NCI-H1694 (cell line): ENCODE results near the gene MEGF10.
"Not testable (repeated sequence)": the region's sequence is repeated elsewhere in the genome, so short reads cannot be mapped to it uniquely, and the experiment has no call there.

ENCODE experiments used
- DNase-seq: peaks from one replicate; lab custom pipeline; 2025; lab: John Stamatoyannopoulos, UW

The MEGF10 gene

DNA sequence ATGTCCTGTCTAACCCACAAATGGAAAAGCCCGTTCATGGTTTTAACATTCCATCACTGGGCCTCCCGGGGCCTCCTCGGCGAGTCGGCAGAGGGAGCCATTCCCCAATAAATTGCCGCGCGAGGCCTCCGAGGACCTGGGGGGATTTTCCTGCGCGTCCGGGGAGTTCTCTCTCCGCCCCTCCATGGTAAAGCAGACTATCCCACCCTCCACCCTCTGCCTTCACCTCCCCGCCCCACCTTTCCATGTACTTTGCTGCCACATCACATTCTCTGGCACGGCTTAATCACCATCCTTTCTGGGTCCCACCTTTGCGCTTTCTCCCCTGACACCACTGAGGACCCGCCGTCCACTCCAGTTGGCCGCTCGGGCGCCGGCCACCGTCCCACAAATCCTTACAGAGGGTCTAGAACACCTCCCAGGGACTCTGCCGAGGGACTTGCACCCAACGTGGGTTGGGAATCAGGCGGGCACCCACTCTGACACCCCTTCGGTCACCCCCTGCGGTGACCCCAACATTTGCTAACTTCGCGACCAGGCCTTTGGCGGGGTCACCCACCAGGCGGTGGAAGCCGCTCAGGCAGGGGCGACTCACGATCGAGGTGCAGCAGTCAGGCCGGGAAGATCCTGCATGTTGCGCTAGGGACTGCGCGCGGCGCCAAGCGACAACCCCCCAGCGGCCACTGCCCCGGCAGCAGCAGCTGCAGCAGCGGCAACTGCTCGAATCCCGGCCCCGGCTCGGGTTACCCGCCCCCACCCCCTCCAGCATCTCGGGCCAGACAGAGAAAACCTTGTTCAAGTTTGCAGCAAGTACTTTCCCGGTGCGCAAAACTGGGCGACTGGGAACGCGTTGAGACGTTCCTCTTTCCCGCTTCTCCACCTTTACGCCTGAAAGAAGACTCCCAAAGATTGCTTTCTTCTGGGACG, at the start of gene MEGF10:
Gene MEGF10, plus strand, starts transcription at position 778 of the 927 bp plus-strand sequence. CDS start 40,513 bp downstream, outside the sequence.
- no peak for DNase-seq

DNA sequence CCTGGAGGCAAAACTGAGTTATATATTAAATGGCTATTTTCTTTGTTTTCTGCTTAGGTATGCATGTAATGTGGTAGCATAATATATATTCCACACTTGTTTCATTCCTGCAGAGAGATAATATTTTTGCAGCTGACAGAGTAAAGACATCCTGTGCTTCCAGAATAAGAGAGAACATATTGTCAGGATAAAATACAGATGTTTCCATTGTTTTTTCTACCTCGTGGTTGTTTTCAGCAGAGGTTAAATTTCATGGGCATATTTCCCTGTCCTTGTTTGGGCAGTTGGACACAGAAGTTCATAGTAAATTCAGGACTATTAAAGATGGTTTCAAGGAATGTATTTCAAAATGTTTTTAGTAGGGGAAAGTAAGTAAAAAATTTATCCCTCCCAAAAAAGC, 47.6 kb upstream of the MEGF10 start:
- DNase-seq: no peak

DNA sequence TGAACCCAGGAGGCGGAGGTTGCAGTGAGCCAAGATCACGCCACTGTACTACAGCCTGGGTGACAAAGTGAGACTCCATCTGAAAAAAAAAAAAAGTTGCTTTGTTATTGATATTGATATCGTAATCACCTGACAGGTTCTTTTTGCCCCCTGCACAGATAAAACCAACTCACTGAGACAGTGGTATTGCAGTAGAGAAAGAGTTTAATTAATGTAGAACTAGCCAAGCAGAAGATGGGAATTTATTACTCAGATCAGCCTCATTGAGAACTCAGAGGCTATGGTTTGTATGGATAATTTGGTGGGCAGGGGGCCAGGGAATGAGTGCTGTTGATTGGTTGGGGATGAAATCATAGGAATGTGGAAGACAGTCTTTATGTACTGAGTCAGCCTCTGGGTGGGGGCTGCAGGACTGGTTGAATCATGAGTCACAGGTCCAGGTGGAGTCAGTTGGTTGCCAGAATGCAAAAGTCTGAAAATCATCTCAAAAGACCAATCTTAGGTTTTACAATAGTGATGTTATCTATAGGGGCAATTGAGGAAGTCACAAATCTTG, 35.8 kb upstream of the MEGF10 start:
- no peak for DNase-seq

DNA sequence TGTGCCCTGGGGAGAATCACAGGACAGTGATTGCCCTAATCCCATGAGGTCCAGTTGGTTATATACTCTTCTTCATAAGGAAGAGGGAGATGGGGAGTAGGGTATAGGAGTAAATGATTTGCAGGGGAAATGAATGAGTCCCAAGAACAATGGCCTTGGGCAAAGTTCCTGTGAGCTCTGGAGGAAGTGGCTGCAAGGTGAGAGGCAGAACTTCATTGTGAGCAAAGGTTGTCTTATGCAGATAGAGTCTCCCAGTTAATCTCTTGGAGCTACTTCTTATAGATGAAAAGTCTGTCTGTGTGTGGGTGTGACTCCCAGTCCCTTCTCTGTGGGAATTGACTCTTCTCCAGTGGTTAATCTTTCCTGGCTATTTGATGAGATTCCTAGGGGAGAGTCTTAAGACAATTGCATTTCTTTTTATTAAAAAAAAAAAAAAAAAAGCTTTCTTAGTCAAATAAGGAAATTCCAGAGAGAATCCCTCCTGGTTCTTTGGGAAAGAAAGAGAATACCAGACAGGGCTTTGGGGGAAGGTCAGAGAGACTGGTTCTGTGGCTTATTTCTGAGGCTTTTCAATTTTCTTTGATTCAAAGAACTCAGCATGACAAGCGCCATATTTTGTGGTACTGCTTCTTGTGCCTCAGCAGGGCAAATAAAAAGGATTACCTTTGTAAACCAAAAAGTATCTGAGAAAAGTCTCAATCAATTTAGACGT, 33.6 kb upstream of the MEGF10 start:
- DNase-seq: no peak

DNA sequence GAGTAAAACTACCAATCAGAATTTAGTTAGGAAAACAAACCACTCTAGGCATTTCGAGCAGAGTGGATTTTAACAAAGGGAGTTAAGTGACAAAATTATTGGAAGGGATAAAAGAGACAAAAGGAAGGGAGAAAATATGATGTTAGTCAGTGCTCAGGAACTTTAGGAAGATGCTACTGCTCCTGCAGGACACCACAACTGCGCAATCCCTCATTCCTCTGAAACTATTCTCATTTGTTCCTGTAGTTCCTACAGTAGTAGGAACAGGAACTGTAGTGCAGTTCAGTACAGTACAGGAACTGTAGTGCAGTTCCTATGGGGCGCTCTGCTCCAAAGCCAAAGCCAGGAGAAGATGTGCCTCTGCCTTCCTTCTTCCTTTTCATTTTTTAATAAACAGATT, 29.9 kb upstream of the MEGF10 start:
- no peak for DNase-seq

DNA sequence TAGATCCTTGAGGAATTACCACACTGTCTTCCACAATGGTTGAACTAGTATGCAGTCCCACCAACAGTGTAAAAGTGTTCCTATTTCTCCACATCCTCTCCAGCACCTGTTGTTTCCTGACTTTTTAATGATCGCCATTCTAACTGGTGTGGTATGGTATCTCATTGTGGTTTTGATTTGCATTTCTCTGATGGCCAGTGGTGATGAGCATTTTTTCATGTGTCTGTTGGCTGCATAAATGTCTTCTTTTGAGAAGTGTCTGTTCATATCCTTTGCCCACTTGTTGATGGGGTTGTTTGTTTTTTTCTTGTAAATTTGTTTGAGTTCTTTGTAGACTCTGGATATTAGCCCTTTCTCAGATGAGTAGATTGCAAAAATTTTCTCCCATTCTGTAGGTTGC, 25.1 kb upstream of the MEGF10 start:
- DNase-seq: not testable (repeated sequence)

DNA sequence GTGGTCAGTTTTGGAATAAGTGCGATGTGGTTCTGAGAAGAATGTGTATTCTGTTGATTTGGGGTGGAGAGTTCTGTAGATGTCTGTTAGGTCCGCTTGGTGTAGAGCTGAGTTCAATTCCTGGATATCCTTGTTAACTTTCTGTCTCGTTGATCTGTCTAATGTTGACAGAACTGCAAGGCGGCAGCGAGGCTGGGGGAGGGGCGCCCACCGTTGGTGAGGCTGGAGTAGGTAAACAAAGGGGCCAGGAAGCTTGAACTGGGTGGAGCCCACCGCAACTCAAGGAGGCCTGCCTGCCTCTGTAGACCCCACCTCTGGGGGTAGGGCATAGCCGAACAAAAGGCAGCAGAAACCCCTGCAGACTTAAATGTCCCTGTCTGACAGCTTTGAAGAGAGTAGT, 22.3 kb upstream of the MEGF10 start:
- DNase-seq: not testable (repeated sequence)

DNA sequence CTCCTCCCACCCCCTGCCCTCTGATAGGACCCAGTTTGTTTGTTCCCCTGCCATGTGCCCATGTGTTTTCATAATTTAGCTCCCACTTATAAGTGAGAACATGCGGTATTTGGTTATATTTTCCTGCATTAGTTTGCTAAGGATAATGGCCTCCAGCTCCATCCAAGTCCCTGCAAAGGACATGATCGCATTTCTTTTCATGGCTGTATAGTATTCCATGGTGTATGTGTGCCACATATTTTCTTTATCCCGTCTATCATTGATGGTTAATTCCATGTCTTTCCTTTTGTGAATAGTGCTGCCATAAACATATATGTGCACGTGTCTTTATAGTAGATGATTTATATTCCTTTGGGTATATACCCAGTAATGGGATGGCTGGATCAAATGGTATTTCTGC, 19.9 kb upstream of the MEGF10 start:
- DNase-seq: not testable (repeated sequence)

DNA sequence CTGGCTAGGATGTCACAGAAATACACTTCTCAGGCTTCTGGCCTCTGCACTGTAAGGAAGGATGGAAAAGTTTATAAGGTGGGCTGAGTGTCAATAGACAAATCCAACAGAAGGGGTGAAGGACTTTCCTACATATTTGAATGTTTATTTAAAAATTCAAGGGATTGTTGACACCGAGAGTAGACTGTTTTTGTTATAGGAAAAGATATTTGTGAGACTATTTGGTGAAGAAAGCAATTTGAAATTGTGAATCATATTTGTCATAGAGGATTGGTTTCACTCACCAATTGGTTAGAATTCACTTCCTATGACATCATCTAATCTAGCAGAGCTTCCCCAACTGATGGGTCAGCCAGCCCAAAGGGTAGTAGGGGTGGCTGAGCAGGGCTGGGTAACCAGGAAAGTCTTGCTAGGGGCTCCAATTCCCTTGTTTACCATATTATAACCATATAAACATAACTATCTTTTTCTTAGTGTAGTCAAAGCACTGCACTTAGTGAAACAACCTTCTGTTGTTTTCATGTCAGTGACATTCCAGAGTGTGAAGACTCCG, 14.9 kb upstream of the MEGF10 start:
- no peak for DNase-seq

DNA sequence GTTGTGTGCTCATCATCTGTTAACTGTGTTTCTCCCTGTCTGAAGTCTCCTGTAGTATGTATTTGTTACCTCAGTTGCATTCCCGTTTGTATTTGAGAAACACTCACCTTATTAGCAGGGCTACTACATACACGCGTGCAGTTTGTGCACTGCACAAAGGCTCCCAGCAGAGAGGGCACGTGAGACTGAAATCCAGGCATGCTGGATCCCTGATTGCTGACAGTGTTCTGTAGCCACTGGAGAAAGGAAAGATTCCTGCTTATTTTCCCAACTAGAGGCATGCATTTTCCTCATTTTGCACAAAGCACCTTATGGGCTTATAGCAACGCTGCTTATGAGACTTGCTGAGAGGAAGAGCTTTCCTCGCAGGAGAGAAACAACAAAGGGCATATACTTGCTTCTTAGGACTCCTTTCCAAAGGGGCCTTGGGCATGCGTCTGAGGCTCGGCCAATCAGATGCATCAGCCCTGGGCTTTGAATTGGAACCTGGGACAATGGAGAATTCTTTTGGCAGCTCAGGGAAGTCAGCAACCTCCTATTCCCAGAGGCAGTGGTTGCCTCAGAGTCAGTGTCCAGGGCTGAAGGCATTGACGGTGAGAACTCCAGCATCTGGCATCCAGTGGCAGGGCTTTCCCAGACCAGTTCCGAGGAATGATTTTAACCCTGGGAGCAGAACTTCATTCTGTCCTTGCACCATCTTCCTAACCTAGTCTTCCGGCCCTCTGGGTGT, 9.9 kb upstream of the MEGF10 start:
- no peak for DNase-seq

DNA sequence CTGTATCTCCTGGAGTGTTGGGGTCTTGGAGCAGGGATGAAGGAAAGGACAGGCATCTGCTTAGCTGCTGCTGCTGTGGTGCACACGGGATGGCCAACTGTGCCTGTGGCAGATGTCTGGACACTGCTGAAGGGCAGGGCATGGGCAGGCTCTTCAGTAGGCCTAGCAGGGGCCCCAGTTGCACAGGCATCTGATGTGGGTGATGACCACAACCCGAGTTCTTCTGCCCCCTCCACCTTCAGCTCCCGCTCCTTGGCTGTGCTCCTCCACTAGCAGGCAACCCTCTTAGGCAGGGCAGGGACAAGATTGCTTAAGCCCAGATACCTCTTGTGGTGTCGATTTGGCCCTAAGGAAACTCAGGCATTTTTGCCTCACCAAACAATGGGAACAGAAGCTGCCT, 9.0 kb upstream of the MEGF10 start:
- DNase-seq: no peak

DNA sequence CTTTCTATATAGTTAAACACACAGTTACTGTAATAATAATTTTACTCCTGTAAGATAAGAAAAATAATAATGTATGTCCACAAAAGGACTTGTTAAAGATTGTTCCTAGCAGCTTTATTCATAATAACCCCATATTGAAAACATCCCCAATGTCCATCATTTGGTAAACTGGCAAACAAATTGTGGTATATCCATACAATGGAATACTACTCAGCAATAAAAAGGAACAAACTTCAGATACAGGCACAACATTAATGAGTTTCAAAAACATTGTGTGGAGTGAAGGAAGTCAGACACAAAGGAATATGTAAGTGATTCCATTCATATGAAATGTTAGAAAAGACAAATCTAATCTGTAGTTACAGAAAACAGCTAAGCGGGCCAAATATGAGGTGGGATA, 1.9 kb upstream of the MEGF10 start:
- DNase-seq: no peak

DNA sequence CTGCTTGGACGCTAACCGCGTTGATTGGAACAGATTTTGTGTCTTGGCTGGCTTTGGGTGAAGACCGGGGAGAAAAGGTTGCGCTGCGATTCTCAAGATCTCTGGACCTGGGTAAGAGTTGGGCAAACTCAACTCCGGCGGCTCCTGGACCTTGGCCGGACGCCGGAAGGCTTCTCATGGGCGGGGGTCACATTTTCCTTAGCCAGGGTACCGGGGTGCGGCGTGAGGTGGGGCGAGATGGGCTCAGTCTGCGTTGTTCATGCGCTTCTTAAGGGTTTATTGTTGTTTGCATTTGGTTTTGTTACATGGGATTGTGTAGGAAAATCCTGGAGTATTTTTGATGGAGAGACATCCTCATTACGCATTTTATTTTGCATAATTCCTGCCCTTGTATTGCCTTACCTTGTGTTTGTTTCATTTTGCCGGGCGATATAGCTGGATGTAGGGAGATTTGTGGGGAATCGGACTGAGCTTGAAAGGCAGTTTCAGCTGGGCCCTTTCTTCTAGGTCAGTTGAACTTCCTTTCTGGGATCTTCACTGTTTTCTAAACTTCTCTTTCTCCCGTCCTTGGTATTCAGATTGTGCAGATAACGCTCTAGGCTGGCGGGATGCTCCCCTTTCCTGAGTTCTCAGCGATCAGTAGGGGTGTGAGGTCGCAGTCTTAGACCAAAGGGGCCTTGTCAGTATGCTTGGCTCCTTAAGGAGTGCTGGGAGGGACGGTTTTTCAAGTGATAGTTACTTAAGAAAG, 524 bp downstream of the MEGF10 start:
- DNase-seq: no peak

DNA sequence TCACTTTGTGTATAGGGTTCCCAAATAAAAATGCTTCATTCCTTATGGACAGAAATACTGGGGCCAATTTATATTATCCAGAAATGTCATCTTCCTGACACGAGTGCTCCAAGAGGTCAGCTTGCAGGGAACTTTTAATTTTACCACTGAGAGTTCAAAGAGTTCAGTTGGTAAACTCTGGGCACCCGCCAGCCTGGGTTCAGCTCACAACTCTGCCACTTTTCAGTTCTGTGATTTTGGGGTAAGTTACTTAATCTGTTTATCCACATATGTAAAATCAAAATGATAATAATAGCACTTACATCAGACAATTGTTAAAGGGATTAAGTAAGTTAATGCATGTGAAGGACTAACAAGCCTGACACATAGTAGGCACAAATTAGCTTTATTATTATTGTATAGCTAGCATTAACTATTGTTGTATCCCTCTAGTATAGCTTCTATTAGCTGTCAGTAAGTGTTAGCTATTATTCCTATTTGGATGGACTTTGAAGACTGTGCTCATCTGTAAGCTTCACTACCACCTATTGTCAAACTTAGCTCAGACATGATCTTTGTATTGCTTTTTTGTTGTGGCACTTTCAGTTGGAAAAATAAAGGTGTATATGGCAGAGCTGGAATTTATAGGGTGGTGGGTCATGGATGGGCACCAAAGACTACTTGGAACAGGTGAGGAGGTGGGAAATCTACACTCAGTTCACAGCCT, 1.6 kb downstream of the MEGF10 start:
- DNase-seq: no peak

DNA sequence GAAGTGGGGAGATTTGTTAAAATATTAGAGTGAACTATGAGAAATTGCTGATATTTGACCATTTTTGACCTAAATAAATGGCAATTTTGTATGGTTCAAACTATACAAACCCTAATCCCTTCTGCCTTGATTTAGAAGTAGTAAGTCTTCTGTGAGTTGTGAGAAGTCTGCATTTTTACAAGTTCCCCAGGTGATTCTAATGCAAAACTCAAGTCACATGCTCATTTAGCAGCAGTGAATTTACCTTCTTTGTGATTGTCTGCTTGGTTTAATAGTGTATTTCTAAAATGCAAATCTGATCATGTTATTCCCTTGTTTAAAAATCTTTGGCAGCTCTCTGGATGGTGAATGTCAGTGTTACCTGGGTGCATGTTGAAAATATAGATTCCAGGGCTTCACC, 2.8 kb downstream of the MEGF10 start:
- DNase-seq: no peak

DNA sequence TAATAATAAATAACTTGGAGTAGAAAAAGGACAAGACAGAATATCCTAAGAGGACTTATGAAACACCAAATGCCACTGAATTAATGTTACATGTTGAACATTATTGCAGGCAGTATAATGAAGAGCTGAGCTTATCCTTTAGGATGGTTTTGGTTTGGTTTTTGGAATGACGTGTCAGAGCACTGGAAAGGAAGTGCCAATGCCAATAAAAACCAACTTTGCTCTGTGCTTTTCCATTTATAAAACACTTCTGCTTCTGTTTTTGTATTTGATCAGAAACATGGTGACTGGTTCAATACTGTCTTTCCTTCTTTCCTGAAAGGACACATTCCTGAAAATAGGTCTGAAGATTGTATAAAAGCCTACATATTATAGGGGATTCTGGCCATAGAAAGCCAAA, 4.2 kb downstream of the MEGF10 start:
- no peak for DNase-seq

DNA sequence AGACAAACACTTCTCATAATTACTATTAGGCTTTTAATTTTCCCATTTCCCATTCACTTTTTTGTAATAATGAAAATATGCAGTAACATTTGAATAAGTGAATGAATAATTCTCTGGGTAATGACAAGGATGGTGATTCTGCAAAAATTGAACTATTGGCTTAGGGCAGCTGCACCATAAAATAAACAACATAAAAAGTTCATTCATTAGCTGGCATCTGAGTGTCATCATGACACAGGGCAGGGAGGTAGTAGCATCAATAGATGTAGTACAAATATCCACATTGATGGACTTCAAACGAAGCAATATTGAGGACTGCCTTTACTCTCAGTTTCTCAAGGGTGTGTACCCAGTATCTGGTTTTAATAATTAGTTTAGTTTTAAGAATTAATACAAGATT, 4.9 kb downstream of the MEGF10 start:
- DNase-seq: no peak

DNA sequence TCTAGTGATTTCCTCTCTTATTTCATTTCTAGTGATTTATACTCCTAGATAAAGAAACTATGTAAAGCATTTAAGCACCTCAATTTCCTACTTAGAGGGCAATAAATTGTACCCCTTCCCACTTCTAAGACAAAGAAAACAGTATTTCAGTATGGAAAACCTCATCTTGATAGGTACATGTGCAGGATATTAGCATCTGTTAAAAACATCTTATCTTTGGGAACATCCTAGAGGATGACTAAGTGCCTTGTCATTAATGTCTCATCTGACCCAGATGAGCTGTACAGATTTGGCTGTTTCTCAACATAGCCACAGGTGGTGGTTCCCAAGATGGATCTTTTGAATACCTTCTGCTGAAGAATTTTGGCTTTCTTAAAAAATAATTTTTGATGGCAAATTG, 5.7 kb downstream of the MEGF10 start:
- no peak for DNase-seq

DNA sequence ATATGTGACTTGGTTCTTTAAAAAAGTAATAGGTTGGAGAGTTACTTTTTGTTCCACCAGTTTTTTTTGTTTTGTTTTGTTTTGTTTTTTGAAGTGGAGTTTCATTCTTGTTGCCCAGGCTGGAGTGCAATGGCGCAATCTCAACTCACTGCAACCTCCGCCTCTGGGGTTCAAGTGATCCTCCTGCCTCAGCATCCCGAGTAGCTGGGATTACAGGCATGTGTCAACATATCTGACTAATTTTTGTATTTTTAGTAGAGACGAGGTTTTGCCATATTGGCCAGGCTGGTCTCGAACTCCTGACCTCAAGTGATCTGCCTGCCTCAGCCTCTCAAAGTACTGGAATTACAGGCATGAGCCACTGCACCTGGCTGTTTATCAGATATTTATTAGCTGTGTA, 6.3 kb downstream of the MEGF10 start:
- not testable (repeated sequence) for DNase-seq

DNA sequence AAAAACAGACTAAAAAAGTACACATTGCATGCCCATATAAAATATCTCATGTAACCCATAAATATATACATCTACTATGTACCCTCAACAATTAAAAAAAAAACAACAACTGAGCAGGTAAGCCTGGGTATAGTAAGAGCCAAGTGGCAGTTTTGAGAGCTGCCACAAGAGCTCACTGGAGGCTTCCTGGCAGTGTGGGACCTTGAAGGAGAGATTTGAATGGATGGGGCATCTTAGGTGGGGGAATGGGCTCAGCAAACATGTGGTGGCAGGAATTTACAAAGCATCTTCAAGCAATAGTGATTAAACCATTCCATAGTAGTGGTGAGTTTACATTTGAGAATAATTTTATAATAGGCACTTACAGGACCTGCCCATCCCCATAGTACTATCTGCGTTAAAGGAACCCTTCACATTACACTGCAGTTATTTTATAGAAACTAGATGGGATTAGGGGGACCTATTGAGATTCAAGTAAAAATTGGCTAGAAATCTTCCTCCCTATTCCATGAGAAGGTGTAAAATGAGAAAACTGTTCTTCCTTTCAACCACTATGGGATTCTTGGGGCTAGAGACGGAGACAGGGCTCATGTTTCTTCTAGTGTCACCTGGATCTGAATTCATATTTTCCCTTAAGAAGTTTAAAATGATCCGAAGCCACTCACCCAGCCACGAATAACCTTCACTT, 6.9 kb downstream of the MEGF10 start:
- DNase-seq: no peak
